ENCODE data around the gene AUH.

DNA sequence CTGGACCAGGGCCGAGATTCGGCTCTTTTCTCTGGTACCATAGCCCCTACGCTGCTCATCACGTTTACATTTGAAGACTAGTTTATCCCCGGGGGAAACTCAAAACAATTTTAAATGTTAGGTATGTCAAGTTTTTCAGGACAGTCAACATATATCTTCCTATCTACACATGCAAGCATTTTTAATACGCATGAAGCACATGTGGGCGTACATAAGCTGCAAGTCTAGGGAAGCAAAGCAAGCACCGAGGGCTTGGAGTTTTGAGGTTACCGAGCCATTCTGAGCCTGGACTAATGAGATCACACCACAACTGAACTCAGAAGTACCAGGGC lies 154.4 kb downstream of the AUH start:
- no peak for TF ChIP-seq POLR2AphosphoS5 (IDR thresholded peaks at IDR 0.05; ENCODE audit: borderline replicate concordance, low read depth, low read length)
- TF ChIP-seq EZH2 (IDR thresholded peaks at IDR 0.05): no peak
